HepG2 (cell line): ENCODE data around the gene CYP2W1. TPM values are rescaled to one million over a fixed set of nuclear protein-coding genes. Genes with fewer than 3 reads are reported as not detected.
A peak's percentile ranks its signal among the peaks of the same experiment; 100 is the strongest.

Experiments
- CCDC6 ChIP-seq: sonication (generic); formaldehyde crosslinking; IDR thresholded peaks from 2 replicates; pipeline ENCODE4 v1.8.1; 2022; ENCODE audit warnings: mild to moderate bottlenecking, missing genetic modification reagents, moderate library complexity
- DNMT3B ChIP-seq: conservative IDR thresholded peaks from 2 replicates; pipeline ENCODE4 v1.6.1; 2016; ENCODE audit warnings: missing biosample characterization, control low read depth
- ELF1 ChIP-seq: sonication (generic); formaldehyde crosslinking; IDR thresholded peaks from 2 replicates; pipeline ENCODE4 v1.4.0; 2020; ENCODE audit warnings: missing genetic modification reagents
- KDM1A ChIP-seq: IDR thresholded peaks from 2 replicates; pipeline ENCODE4 v1.6.1; 2016; ENCODE audit warnings: missing compliant biosample characterization
- NFRKB ChIP-seq: fragments of 450-650 bp; IDR thresholded peaks from 2 replicates; pipeline ENCODE4 v1.6.1; 2017
- NRL ChIP-seq: sonication (generic); formaldehyde crosslinking; IDR thresholded peaks from 2 replicates; pipeline ENCODE4 v1.5.0; 2020; ENCODE audit warnings: missing genetic modification reagents, mild to moderate bottlenecking, moderate library complexity, borderline replicate concordance
- PAF1 ChIP-seq: IDR thresholded peaks from 2 replicates; pipeline ENCODE4 v1.6.1; 2016; ENCODE audit warnings: missing genetic modification reagents, missing compliant biosample characterization
- PAWR ChIP-seq: sonication (generic); formaldehyde crosslinking; IDR thresholded peaks from 2 replicates; pipeline ENCODE4 v1.4.0; 2020; ENCODE audit warnings: missing genetic modification reagents, mild to moderate bottlenecking, borderline replicate concordance
- PAXIP1 ChIP-seq: sonication (generic); formaldehyde crosslinking; conservative IDR thresholded peaks from 2 replicates; pipeline ENCODE4 v1.4.0; 2020; ENCODE audit warnings: mild to moderate bottlenecking, missing genetic modification reagents, moderate library complexity
- RCOR2 ChIP-seq: IDR thresholded peaks from 2 replicates; pipeline ENCODE4 v1.6.1; 2016; ENCODE audit warnings: missing biosample characterization, missing genetic modification reagents
- SNRNP70 ChIP-seq: fragments of 200-400 bp; formaldehyde crosslinking; IDR thresholded peaks from 2 replicates; pipeline ENCODE4 v1.6.1; 2017; ENCODE audit warnings: mild to moderate bottlenecking, low read depth, low read length, moderate library complexity
- TCF7L2 ChIP-seq: IDR thresholded peaks from 2 replicates; pipeline ENCODE4 v1.6.1; 2011; ENCODE audit warnings: mild to moderate bottlenecking, low read depth, low read length, moderate library complexity
- TEAD2 ChIP-seq: sonication (generic); formaldehyde crosslinking; IDR thresholded peaks from 2 replicates; pipeline ENCODE4 v1.9.0; 2021; ENCODE audit warnings: missing genetic modification reagents
- ZBTB8A ChIP-seq: sonication (generic); formaldehyde crosslinking; IDR thresholded peaks from 2 replicates; pipeline ENCODE4 v1.4.0; 2020; ENCODE audit warnings: mild to moderate bottlenecking, low read depth, missing genetic modification reagents, borderline replicate concordance
- ZFX ChIP-seq: sonication (generic); formaldehyde crosslinking; IDR thresholded peaks from 2 replicates; pipeline ENCODE4 v1.4.0; 2020; ENCODE audit warnings: mild to moderate bottlenecking, low read depth, missing genetic modification reagents, moderate library complexity
- ZNF17 ChIP-seq: sonication (generic); formaldehyde crosslinking; IDR thresholded peaks from 2 replicates; pipeline ENCODE4 v1.5.0; 2020; ENCODE audit warnings: mild to moderate bottlenecking, missing genetic modification reagents
- ZNF235 ChIP-seq: sonication (generic); formaldehyde crosslinking; IDR thresholded peaks from 2 replicates; pipeline ENCODE4 v1.8.1; 2023; ENCODE audit warnings: mild to moderate bottlenecking, missing genetic modification reagents, borderline replicate concordance
- ZNF343 ChIP-seq: sonication (generic); formaldehyde crosslinking; IDR thresholded peaks from 2 replicates; pipeline ENCODE4 v1.4.0; 2020; ENCODE audit warnings: mild to moderate bottlenecking, missing genetic modification reagents
- ZNF576 ChIP-seq: sonication (generic); formaldehyde crosslinking; IDR thresholded peaks from 2 replicates; pipeline ENCODE4 v1.4.0; 2020; ENCODE audit warnings: mild to moderate bottlenecking, missing genetic modification reagents
- ZNF75D ChIP-seq: sonication (generic); formaldehyde crosslinking; IDR thresholded peaks from 2 replicates; pipeline ENCODE4 v1.8.1; 2023; ENCODE audit warnings: missing genetic modification reagents, mild to moderate bottlenecking, borderline replicate concordance
- ZNF770 ChIP-seq: sonication (generic); formaldehyde crosslinking; IDR thresholded peaks from 2 replicates; pipeline ENCODE4 v1.5.0; 2020; ENCODE audit warnings: mild to moderate bottlenecking, missing genetic modification reagents
- polyA plus RNA-seq, 8 experiments: library from polyadenylated mRNA; depleted of rRNA in 3 of 8; stranded (reverse) in 7 of 8; unstranded in 1 of 8; fragments of >200 nt; fragmentation: Illumina TruSeq in 4 of 8; extraction: Trizol in 4 of 8; gene quantifications; 2 replicates each; pipeline versions ENCODE4 v1.2.1 to v1.2.3, GENCODE V29; 2011 to 2016; ENCODE audit warnings: low read depth in 4 of 8, missing spikeins in 1 of 8, mixed read lengths in 1 of 8; ENCODE audit not compliant: insufficient read depth in 1 of 8
- total RNA-seq, 5 experiments: library from RNA; depleted of rRNA; stranded (reverse); fragments of >200 nt; fragmentation: Illumina TruSeq; extraction: Trizol; gene quantifications; 2 replicates each; pipeline ENCODE4 v1.2.3, GENCODE V29; 2016; ENCODE audit warnings: low read depth in 1 of 5
- TF ChIP-seq, protein P1 (sequence below): sonication (generic); formaldehyde crosslinking; IDR thresholded peaks from 2 replicates; pipeline ENCODE4 v1.8.0; 2022; ENCODE audit warnings: missing genetic modification reagents, low read depth, mild to moderate bottlenecking, borderline replicate concordance
- TF ChIP-seq, protein P2 (sequence below): conservative IDR thresholded peaks from 2 replicates; pipeline ENCODE4 v1.6.1; 2018; ENCODE audit warnings: missing genetic modification reagents

CYP2W1 gene
- total and polyA plus RNA-seq, 2 of the 13 experiments (the other 11 are each of a cell fraction or from before 2014, with no cell fraction given): 19.5 to 31.7 TPM

- TF ChIP-seq RCOR2 (CRISPR knock-in tag): peak; percentile 52; the same call in 1 of the 2 replicates
- TF ChIP-seq ZBTB8A (CRISPR knock-in tag): no peak
- TF ChIP-seq, protein P1, sequence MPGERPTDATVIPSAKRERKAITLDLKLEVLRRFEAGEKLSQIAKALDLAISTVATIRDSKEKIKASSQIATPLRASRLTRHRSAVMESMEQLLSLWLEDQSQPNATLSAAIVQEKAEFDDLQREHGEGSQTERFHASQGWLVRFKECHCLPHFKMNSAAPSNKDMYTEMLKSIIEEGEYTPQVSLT (CRISPR knock-in tag): no peak
- no peak for TF ChIP-seq ZNF17 (CRISPR knock-in tag)
- TF ChIP-seq CCDC6 (CRISPR knock-in tag): peak; percentile 65
- no peak for TF ChIP-seq TEAD2 (CRISPR knock-in tag)
- TF ChIP-seq SNRNP70: no peak
- no peak for TF ChIP-seq KDM1A (CRISPR knock-in tag)
- TF ChIP-seq ZNF770 (CRISPR knock-in tag): peak; percentile 26; the same call in 1 of the 2 replicates
- peak; percentile 52; the same call in 1 of the 2 replicates for TF ChIP-seq PAF1 (CRISPR knock-in tag)
- TF ChIP-seq ZFX (CRISPR knock-in tag): peak; percentile 97
- peak; percentile 98 for TF ChIP-seq PAXIP1 (CRISPR knock-in tag)
- no peak; the same call in 1 of the 2 replicates for TF ChIP-seq ELF1 (CRISPR knock-in tag)
- no peak for TF ChIP-seq NFRKB
- no peak for TF ChIP-seq ZNF343
- TF ChIP-seq ZNF235 (CRISPR knock-in tag): peak; percentile 27; the same call in 1 of the 2 replicates
- no peak for TF ChIP-seq ZNF576 (CRISPR knock-in tag)
- TF ChIP-seq DNMT3B (CRISPR knock-in tag): no peak
- no peak for TF ChIP-seq NRL (CRISPR knock-in tag)
- TF ChIP-seq ZNF75D: no peak
- no peak for TF ChIP-seq TCF7L2
- no peak for TF ChIP-seq PAWR (CRISPR knock-in tag)
- TF ChIP-seq, protein P2, sequence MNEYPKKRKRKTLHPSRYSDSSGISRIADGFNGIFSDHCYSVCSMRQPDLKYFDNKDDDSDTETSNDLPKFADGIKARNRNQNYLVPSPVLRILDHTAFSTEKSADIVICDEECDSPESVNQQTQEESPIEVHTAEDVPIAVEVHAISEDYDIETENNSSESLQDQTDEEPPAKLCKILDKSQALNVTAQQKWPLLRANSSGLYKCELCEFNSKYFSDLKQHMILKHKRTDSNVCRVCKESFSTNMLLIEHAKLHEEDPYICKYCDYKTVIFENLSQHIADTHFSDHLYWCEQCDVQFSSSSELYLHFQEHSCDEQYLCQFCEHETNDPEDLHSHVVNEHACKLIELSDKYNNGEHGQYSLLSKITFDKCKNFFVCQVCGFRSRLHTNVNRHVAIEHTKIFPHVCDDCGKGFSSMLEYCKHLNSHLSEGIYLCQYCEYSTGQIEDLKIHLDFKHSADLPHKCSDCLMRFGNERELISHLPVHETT (CRISPR knock-in tag): peak; percentile 25; the same call in 1 of the 2 replicates
These were observed 5.5 kb upstream of the CYP2W1 start (continued) for GRCh38 chr7:977326-978048.
